Right kidney (tissue), 1 donor: ENCODE measurements around the gene SLC35D2.
"Not testable (repeated sequence)": the region's sequence is repeated elsewhere in the genome, so short reads cannot be mapped to it uniquely, and the experiment has no call there.

Source experiments
- DNase-seq: peaks from one replicate; pipeline ENCODE4 v3.0.0-alpha.2; 2016

SLC35D2 gene

GRCh38 chr9:96362119-96362518 lies 21.4 kb downstream of the SLC35D2 start:
- not testable (repeated sequence) for DNase-seq

GRCh38 chr9:96361668-96362067 lies 21.8 kb downstream of the SLC35D2 start:
- DNase-seq: no peak

- DNase-seq: no peak
These were observed 22.5 kb downstream of the SLC35D2 start for GRCh38 chr9:96360976-96361375.

- not testable (repeated sequence) for DNase-seq
These were observed 23.0 kb downstream of the SLC35D2 start for GRCh38 chr9:96360523-96360922.

- DNase-seq: no peak
These were observed 32.6 kb downstream of the SLC35D2 start for GRCh38 chr9:96350866-96351265.

GRCh38 chr9:96348261-96348660 lies 35.2 kb downstream of the SLC35D2 start:
- no peak for DNase-seq

GRCh38 chr9:96345551-96345950 lies 38.0 kb downstream of the SLC35D2 start:
- DNase-seq: no peak

GRCh38 chr9:96344458-96345180 lies 38.9 kb downstream of the SLC35D2 start:
- DNase-seq: no peak

- no peak for DNase-seq
These were observed 39.8 kb downstream of the SLC35D2 start for GRCh38 chr9:96343515-96344360.

- no peak for DNase-seq
These were observed 40.8 kb downstream of the SLC35D2 start for GRCh38 chr9:96342571-96343245.

GRCh38 chr9:96340707-96341106 lies 42.8 kb downstream of the SLC35D2 start:
- no peak for DNase-seq

GRCh38 chr9:96338299-96338698 lies 45.2 kb downstream of the SLC35D2 start:
- DNase-seq: no peak

- DNase-seq: no peak
These were observed 49.6 kb downstream of the SLC35D2 start for GRCh38 chr9:96333958-96334357.

GRCh38 chr9:96331236-96331947 lies 52.1 kb downstream of the SLC35D2 start:
- no peak for DNase-seq

GRCh38 chr9:96327694-96328352 lies 55.7 kb downstream of the SLC35D2 start:
- DNase-seq: no peak

- no peak for DNase-seq
These were observed 60.3 kb downstream of the SLC35D2 start for GRCh38 chr9:96323169-96323568.

- DNase-seq: not testable (repeated sequence)
These were observed 60.8 kb downstream of the SLC35D2 start for GRCh38 chr9:96322736-96323135.

- DNase-seq: not testable (repeated sequence)
These were observed 61.3 kb downstream of the SLC35D2 start for GRCh38 chr9:96322210-96322609.

- DNase-seq: no peak
These were observed 62.0 kb downstream of the SLC35D2 start for GRCh38 chr9:96321515-96321914.

- no peak for DNase-seq
These were observed 62.7 kb downstream of the SLC35D2 start for GRCh38 chr9:96320749-96321280.

GRCh38 chr9:96318921-96319565 lies 64.5 kb downstream of the SLC35D2 start:
- DNase-seq: no peak
